WTC11 (cell line): ENCODE data around the gene TMEM179. TPM values are rescaled to one million over a fixed set of nuclear protein-coding genes. Genes with fewer than 3 reads are reported as not detected.

Source experiments
- ATAC-seq: fragments of 200-7000 bp; cut with Tn5 transposase; 2 replicates; pipeline ENCODE4 v1.10.0; 2021; ENCODE audit warnings: mild to moderate bottlenecking, moderate library complexity
- CTCF ChIA-PET: fragments of 300-600 bp; sonication (Branson Sonifier 250); formaldehyde crosslinking; loops from one replicate; lab custom pipeline; 2021; ENCODE audit warnings: antibody characterized with exemption; lab: Charles Lee
- POLR2A ChIA-PET: fragments of 350-600 bp; sonication (Branson Sonifier 250); formaldehyde crosslinking; loops from one replicate; lab custom pipeline; 2021; ENCODE audit warnings: antibody characterized with exemption; lab: Charles Lee
- DNase-seq: peaks from one replicate; pipeline ENCODE4 v3.0.0; 2021; ENCODE audit warnings: low spot score
- H3K27ac Mint-ChIP-seq: 2 replicates; pipeline ENCODE4 v1.8.0; 2021; ENCODE audit warnings: mixed read lengths
- H3K27me3 Mint-ChIP-seq: 2 replicates; pipeline ENCODE4 v1.8.0; 2021; ENCODE audit warnings: low read depth, mild to moderate bottlenecking, moderate library complexity, mixed read lengths
- H3K36me3 Mint-ChIP-seq: 2 replicates; pipeline ENCODE4 v1.8.0; 2021; ENCODE audit warnings: mixed read lengths
- H3K4me1 Mint-ChIP-seq: 2 replicates; pipeline ENCODE4 v1.8.0; 2022; ENCODE audit warnings: mixed read lengths
- H3K4me3 Mint-ChIP-seq: 2 replicates; pipeline ENCODE4 v1.8.0; 2021; ENCODE audit warnings: mild to moderate bottlenecking, moderate library complexity, mixed read lengths
- H3K9me3 Mint-ChIP-seq: 2 replicates; pipeline ENCODE4 v1.8.0; 2021; ENCODE audit warnings: mixed read lengths
- CDX4 ChIP-seq: fragments of 250-450 bp; sonication (Bioruptor Pico); IDR thresholded peaks from 2 replicates; pipeline ENCODE4 v1.9.0; 2021; ENCODE audit warnings: moderate library complexity, mild to moderate bottlenecking, inconsistent platforms, borderline replicate concordance
- CREB1 ChIP-seq: sonication (generic); formaldehyde crosslinking; IDR thresholded peaks from 2 replicates; pipeline ENCODE4 v1.8.0; 2023; ENCODE audit warnings: mild to moderate bottlenecking, missing genetic modification reagents
- E2F5 ChIP-seq: sonication (generic); formaldehyde crosslinking; IDR thresholded peaks from 2 replicates; pipeline ENCODE4 v1.8.1; 2022; ENCODE audit warnings: mild to moderate bottlenecking, moderate library complexity, missing genetic modification reagents
- FOXK1 ChIP-seq: sonication (generic); formaldehyde crosslinking; IDR thresholded peaks from 2 replicates; pipeline ENCODE4 v1.8.0; 2022; ENCODE audit warnings: mild to moderate bottlenecking, moderate library complexity, missing genetic modification reagents
- IRF2 ChIP-seq: sonication (generic); formaldehyde crosslinking; IDR thresholded peaks from 2 replicates; pipeline ENCODE4 v1.8.0; 2022; ENCODE audit warnings: low read depth, missing genetic modification reagents, borderline replicate concordance
- MLX ChIP-seq: sonication (generic); formaldehyde crosslinking; IDR thresholded peaks from 2 replicates; pipeline ENCODE4 v1.8.1; 2023; ENCODE audit warnings: mild to moderate bottlenecking, missing genetic modification reagents, moderate library complexity
- MYBL2 ChIP-seq: sonication (generic); formaldehyde crosslinking; IDR thresholded peaks from 2 replicates; pipeline ENCODE4 v1.8.1; 2023; ENCODE audit warnings: mild to moderate bottlenecking, moderate library complexity, missing genetic modification reagents
- NFYB ChIP-seq: sonication (generic); formaldehyde crosslinking; conservative IDR thresholded peaks from 2 replicates; pipeline ENCODE4 v1.8.0; 2022; ENCODE audit warnings: low read depth, missing genetic modification reagents
- PRDM15 ChIP-seq: sonication (generic); formaldehyde crosslinking; IDR thresholded peaks from 2 replicates; pipeline ENCODE4 v1.8.0; 2022; ENCODE audit warnings: missing genetic modification reagents
- SMAD4 ChIP-seq: sonication (generic); formaldehyde crosslinking; IDR thresholded peaks from 2 replicates; pipeline ENCODE4 v1.8.0; 2022; ENCODE audit warnings: mild to moderate bottlenecking, missing genetic modification reagents
- TP53 ChIP-seq: sonication (generic); formaldehyde crosslinking; IDR thresholded peaks from 2 replicates; pipeline ENCODE4 v1.8.1; 2023; ENCODE audit warnings: mild to moderate bottlenecking, missing genetic modification reagents
- USF2 ChIP-seq: sonication (generic); formaldehyde crosslinking; IDR thresholded peaks from 2 replicates; pipeline ENCODE4 v1.8.1; 2023; ENCODE audit warnings: mild to moderate bottlenecking, missing genetic modification reagents, moderate library complexity
- ZNF121 ChIP-seq: sonication (generic); formaldehyde crosslinking; IDR thresholded peaks from 2 replicates; pipeline ENCODE4 v1.8.0; 2023; ENCODE audit warnings: missing genetic modification reagents
- ZNF396 ChIP-seq: fragments of 250-450 bp; sonication (Bioruptor Pico); IDR thresholded peaks from 2 replicates; pipeline ENCODE4 v1.8.0; 2021; ENCODE audit warnings: mild to moderate bottlenecking, moderate library complexity, borderline replicate concordance
- ZSCAN18 ChIP-seq: fragments of 250-450 bp; sonication (Bioruptor Pico); IDR thresholded peaks from 2 replicates; pipeline ENCODE4 v2.1.2; 2022; ENCODE audit warnings: mild to moderate bottlenecking, moderate library complexity
- total RNA-seq: library from RNA; stranded (reverse); gene quantifications from 3 replicates; pipeline ENCODE4 v1.2.3, GENCODE V29; 2021

TMEM179 gene
- total RNA-seq, 1 experiment from 2014 or later: 2.4 TPM

- Mint-ChIP-seq H3K27me3 (no peaks in the 10 kb centered on the region), H3K27ac (no peak overlapping the region), H3K36me3 (no peaks in the 10 kb centered on the region), H3K4me1 (no peaks in the 10 kb centered on the region), H3K9me3 (no peaks in the 10 kb centered on the region), H3K4me3 (no peak overlapping the region)
- no peak for TF ChIP-seq CREB1
- TF ChIP-seq TP53 (CRISPR knock-in tag): no peak
- no peak for TF ChIP-seq ZSCAN18 (CRISPR knock-in tag)
- TF ChIP-seq ZNF396 (CRISPR knock-in tag): no peak
- TF ChIP-seq FOXK1 (CRISPR knock-in tag): no peak
- TF ChIP-seq PRDM15 (CRISPR knock-in tag): no peak
- TF ChIP-seq ZNF121: no peak
- POLR2A ChIA-PET: no interaction called here
- ATAC-seq (no peak), DNase-seq (no peak)
- CTCF ChIA-PET: interaction anchor here (0.6 to 0.9 kb wide), 2 partner anchors 442 to 452 kb away, joined by 3 to 4 read pairs; no protein-coding TSS in a partner anchor
Observed at GRCh38 chr14:104589338-104590195, 15.0 kb downstream of the TMEM179 start.

GRCh38 chr14:104588066-104588857 is 16.3 kb downstream of the TMEM179 start:
- H3K4me1 Mint-ChIP-seq: no peaks in the 10 kb centered on the region
- ATAC-seq: no peak
- no peak for DNase-seq
- no peaks in the 10 kb centered on the region for H3K36me3 Mint-ChIP-seq
- POLR2A ChIA-PET: no interaction called here
- no peak for TF ChIP-seq NFYB (CRISPR knock-in tag)
- no peak for TF ChIP-seq MLX (CRISPR knock-in tag)
- no peak for TF ChIP-seq MYBL2
- TF ChIP-seq, all 79 proteins: peak for 0
- Mint-ChIP-seq H3K27ac (no peak overlapping the region), H3K27me3 (no peaks in the 10 kb centered on the region), H3K4me3 (no peak overlapping the region), H3K9me3 (no peaks in the 10 kb centered on the region)
- CTCF ChIA-PET: interaction anchor here (0.6 to 2.3 kb wide), 2 partner anchors 24 to 353 kb away, joined by 3 to 6 read pairs; no protein-coding TSS in a partner anchor

- no peaks in the 10 kb centered on the region for H3K4me1 Mint-ChIP-seq
- H3K36me3 Mint-ChIP-seq: no peaks in the 10 kb centered on the region
- ATAC-seq (peak; percentile 46), DNase-seq (no peak)
- H3K9me3 Mint-ChIP-seq: no peaks in the 10 kb centered on the region
- no peaks in the 10 kb centered on the region for H3K27me3 Mint-ChIP-seq
- TF ChIP-seq E2F5 (CRISPR knock-in tag) (no peak), SMAD4 (CRISPR knock-in tag) (no peak), CDX4 (CRISPR knock-in tag) (no peak), USF2 (CRISPR knock-in tag) (no peak), IRF2 (CRISPR knock-in tag) (no peak)
- H3K27ac Mint-ChIP-seq: no peak overlapping the region
- ChIA-PET POLR2A (no interaction called here), CTCF (interaction anchor here (0.6 to 2.3 kb wide), 2 partner anchors 24 to 353 kb away, joined by 3 to 6 read pairs; no protein-coding TSS in a partner anchor)
- H3K4me3 Mint-ChIP-seq: no peak overlapping the region
Observed at GRCh38 chr14:104587641-104588040, 16.9 kb downstream of the TMEM179 start.
